ENCODE data around the gene GMDS. TPM values are rescaled to one million over a fixed set of nuclear protein-coding genes. Genes with fewer than 3 reads are reported as not detected.

The GMDS gene
- total RNA-seq, 3 donors from 2014 or later (not counting 1 experiment from before 2014, with no cell fraction given), result 23.6 to 31.0 (median 26.4) TPM

DNA sequence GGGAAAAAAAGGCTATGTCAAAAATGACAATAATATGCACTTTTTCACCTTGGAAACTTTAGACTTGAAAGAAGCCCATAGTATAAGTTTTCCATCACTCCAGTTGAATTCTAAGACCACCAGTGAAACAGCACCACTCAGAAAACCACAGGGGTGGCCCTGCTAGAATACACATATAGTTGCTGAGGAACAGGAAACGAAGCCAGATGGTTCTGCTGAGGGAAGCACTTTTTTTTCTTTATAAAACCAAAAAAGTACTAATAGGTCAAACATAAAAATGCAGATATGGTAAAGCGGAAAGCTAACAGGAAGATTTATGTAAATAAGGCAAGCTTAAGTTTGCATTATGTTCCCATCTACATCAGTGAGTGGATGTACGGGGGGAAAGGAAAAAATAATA is 331.8 kb downstream of the GMDS start:
- DNase-seq (no peak), ATAC-seq (no peak)
- Histone ChIP-seq H3K4me3 (ENCODE audit: low read length) (no peak overlapping the region), H3K36me3 (ENCODE audit: control insufficient read depth, insufficient read depth, low read length) (no peaks in the 10 kb centered on the region), H3K27ac (ENCODE audit: low read length) (no peak overlapping the region), H3K27me3 (ENCODE audit: control insufficient read depth, insufficient read depth, low read length) (no peaks in the 10 kb centered on the region), H3K9me3 (ENCODE audit: control insufficient read depth, insufficient read depth, low read length) (no peaks in the 10 kb centered on the region), H3K4me1 (ENCODE audit: control insufficient read depth, insufficient read depth, low read length) (peaks cover 3% of the 10 kb centered on the region)
- no peak overlapping the region for H3K4me3 Mint-ChIP-seq
- H3K27ac Mint-ChIP-seq, result no peak overlapping the region
- no peaks in the 10 kb centered on the region for H3K9me3 Mint-ChIP-seq
- no peaks in the 10 kb centered on the region for H3K27me3 Mint-ChIP-seq (ENCODE audit: low read depth in 2 of 2)
- H3K36me3 Mint-ChIP-seq, result no peaks in the 10 kb centered on the region
- peaks cover 24 to 33% of the 10 kb centered on the region in 2 donors for H3K4me1 Mint-ChIP-seq
- 42% methylated on average over 2 of the region's 3 CpGs for WGBS (ENCODE audit: insufficient coverage)
- intact Hi-C loops (cut with micrococcal nuclease), result no loop called here
- TF ChIP-seq, protein P1, sequence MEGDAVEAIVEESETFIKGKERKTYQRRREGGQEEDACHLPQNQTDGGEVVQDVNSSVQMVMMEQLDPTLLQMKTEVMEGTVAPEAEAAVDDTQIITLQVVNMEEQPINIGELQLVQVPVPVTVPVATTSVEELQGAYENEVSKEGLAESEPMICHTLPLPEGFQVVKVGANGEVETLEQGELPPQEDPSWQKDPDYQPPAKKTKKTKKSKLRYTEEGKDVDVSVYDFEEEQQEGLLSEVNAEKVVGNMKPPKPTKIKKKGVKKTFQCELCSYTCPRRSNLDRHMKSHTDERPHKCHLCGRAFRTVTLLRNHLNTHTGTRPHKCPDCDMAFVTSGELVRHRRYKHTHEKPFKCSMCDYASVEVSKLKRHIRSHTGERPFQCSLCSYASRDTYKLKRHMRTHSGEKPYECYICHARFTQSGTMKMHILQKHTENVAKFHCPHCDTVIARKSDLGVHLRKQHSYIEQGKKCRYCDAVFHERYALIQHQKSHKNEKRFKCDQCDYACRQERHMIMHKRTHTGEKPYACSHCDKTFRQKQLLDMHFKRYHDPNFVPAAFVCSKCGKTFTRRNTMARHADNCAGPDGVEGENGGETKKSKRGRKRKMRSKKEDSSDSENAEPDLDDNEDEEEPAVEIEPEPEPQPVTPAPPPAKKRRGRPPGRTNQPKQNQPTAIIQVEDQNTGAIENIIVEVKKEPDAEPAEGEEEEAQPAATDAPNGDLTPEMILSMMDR (IDR thresholded peaks at IDR 0.05), result no peak

DNA sequence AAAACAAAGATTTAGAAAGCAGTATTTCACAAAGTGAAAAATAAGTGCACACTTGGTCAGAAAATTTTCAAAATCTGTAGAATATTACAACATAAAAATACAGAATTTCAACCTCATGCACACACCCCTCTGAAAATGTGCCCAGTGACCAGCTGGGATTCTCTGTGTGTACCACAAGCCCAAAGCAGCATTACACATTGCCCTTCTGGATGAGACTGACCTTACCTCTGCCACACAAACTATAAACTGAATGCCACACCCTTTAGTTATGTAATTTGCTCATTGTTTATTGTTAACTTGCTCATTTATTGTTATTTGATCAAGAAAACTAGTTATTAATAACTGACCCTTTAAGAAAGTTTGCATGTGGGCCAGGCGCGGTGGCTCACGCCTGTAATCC is 332.7 kb downstream of the GMDS start:
- Mint-ChIP-seq H3K27ac (no peak overlapping the region), H3K36me3 (no peaks in the 10 kb centered on the region), H3K4me1 (peaks cover 19 to 25% of the 10 kb centered on the region in 2 donors), H3K4me3 (no peak overlapping the region), H3K27me3 (ENCODE audit: low read depth in 2 of 2) (no peaks in the 10 kb centered on the region), H3K9me3 (no peaks in the 10 kb centered on the region)
- H3K36me3 ChIP-seq (ENCODE audit: control insufficient read depth, insufficient read depth, low read length), result no peaks in the 10 kb centered on the region
- H3K9me3 ChIP-seq (ENCODE audit: control insufficient read depth, insufficient read depth, low read length), result no peaks in the 10 kb centered on the region
- WGBS (ENCODE audit: insufficient coverage), result 94% methylated on average over 3 of the region's 3 CpGs
- intact Hi-C loops (cut with micrococcal nuclease), result no loop called here
- peaks cover 3% of the 10 kb centered on the region for H3K4me1 ChIP-seq (ENCODE audit: control insufficient read depth, insufficient read depth, low read length)
- no peak overlapping the region for H3K4me3 ChIP-seq (ENCODE audit: low read length)
- no peak for DNase-seq
- TF ChIP-seq, protein P1 (IDR thresholded peaks at IDR 0.05), result no peak
- no peaks in the 10 kb centered on the region for H3K27me3 ChIP-seq (ENCODE audit: control insufficient read depth, insufficient read depth, low read length)
- ATAC-seq, result no peak
- no peak overlapping the region for H3K27ac ChIP-seq (ENCODE audit: low read length)

DNA sequence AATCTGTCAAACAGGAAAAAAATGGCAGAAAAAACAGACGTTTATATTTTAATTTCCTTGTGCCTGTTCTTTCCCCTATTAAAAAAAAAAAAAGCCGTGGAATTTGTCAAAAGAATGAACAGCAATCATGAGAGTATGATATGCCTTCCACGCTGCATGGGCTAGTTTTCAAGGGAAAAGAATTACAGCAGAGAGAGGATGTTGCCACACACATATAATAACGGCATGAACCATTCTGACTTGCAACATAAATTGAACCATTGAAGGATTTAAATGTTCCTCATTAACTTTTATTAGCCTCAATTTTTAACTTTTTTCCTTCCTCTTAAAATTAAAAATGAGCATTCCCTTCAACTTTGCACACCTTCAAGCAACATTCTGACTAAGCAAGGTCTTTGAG is 333.9 kb downstream of the GMDS start:
- peaks cover 6 to 12% of the 10 kb centered on the region in 2 donors for H3K4me1 Mint-ChIP-seq
- no peaks in the 10 kb centered on the region for H3K36me3 ChIP-seq (ENCODE audit: control insufficient read depth, insufficient read depth, low read length)
- no peaks in the 10 kb centered on the region for H3K9me3 Mint-ChIP-seq
- DNase-seq (no peak), ATAC-seq (no peak)
- TF ChIP-seq, protein P1 (IDR thresholded peaks at IDR 0.05), result no peak
- no peaks in the 10 kb centered on the region for H3K27me3 Mint-ChIP-seq (ENCODE audit: low read depth in 2 of 2)
- H3K27me3 ChIP-seq (ENCODE audit: control insufficient read depth, insufficient read depth, low read length), result no peaks in the 10 kb centered on the region
- H3K9me3 ChIP-seq (ENCODE audit: control insufficient read depth, insufficient read depth, low read length), result no peaks in the 10 kb centered on the region
- H3K36me3 Mint-ChIP-seq, result no peaks in the 10 kb centered on the region
- intact Hi-C loops (cut with micrococcal nuclease), result no loop called here
- no peak overlapping the region for H3K27ac Mint-ChIP-seq
- 58% methylated on average over 4 of the region's 4 CpGs for WGBS (ENCODE audit: insufficient coverage)
- H3K27ac ChIP-seq (ENCODE audit: low read length), result no peak overlapping the region
- H3K4me3 ChIP-seq (ENCODE audit: low read length), result no peak overlapping the region
- no peaks in the 10 kb centered on the region for H3K4me1 ChIP-seq (ENCODE audit: control insufficient read depth, insufficient read depth, low read length)
- H3K4me3 Mint-ChIP-seq, result no peak overlapping the region

DNA sequence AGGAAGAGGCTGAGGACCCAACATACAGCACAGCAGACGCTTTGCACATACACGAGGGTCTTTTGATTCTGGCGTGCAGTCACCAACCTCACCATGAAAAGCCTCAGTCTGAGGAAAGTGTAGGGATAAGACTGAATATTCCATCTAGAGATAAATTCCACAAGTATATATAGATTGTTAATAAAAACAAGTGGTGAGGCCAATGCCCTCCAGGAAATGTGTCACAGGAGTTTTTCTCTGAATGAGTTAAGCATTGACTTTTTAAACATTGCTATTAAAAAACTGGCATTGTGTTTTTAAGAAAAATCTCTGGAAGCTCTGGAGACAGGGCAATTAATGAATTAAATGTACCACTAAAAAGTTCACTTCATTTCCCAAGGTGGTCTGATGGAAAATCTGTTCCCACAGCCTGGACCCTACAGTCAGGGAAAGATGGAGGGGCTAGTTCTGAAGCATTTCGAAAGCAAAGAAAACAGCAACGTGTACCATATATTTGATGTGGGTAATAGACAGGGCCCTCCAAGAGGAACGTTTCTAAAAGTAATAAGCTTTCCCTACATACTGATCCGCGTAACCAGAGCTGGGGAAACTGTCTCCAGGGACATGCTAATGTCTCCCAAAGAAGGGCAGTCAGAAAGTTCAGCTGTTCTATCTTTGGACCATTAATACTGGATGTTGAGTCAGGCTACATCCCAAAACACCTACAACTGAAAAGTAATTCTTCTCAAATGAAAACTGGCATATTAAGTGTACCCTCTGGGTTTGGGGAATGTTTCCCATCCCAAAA is 334.6 kb downstream of the GMDS start:
- Mint-ChIP-seq H3K9me3 (no peaks in the 10 kb centered on the region), H3K4me1 (peaks cover 0 to 5% of the 10 kb centered on the region in 2 donors), H3K27me3 (ENCODE audit: low read depth in 2 of 2) (no peaks in the 10 kb centered on the region), H3K4me3 (no peak overlapping the region), H3K27ac (no peak overlapping the region), H3K36me3 (no peaks in the 10 kb centered on the region)
- intact Hi-C loops (cut with micrococcal nuclease), result no loop called here
- H3K27ac ChIP-seq (ENCODE audit: low read length), result no peak overlapping the region
- no peaks in the 10 kb centered on the region for H3K36me3 ChIP-seq (ENCODE audit: control insufficient read depth, insufficient read depth, low read length)
- ATAC-seq (no peak), DNase-seq (no peak)
- TF ChIP-seq, protein P1 (IDR thresholded peaks at IDR 0.05), result no peak
- no peaks in the 10 kb centered on the region for H3K9me3 ChIP-seq (ENCODE audit: control insufficient read depth, insufficient read depth, low read length)
- WGBS (ENCODE audit: insufficient coverage), result 95% methylated on average over 7 of the region's 8 CpGs
- no peak overlapping the region for H3K4me3 ChIP-seq (ENCODE audit: low read length)
- H3K4me1 ChIP-seq (ENCODE audit: control insufficient read depth, insufficient read depth, low read length), result no peaks in the 10 kb centered on the region
- H3K27me3 ChIP-seq (ENCODE audit: control insufficient read depth, insufficient read depth, low read length), result no peaks in the 10 kb centered on the region
